Heart left ventricle (tissue), 13 donors: ENCODE measurements around the gene RMND5B.

Experiments
- CTCF ChIP-seq, 12 donors: fragments of 200-600 bp; sonication (generic) in 4 of 12; IDR thresholded peaks; one replicate each; pipeline versions ENCODE4 v1.5.0 to v1.8.0; 2018 to 2022; ENCODE audit warnings: antibody characterized with exemption in 12 of 12, mild to moderate bottlenecking in 5 of 12
- POLR2A ChIP-seq, 2 donors: fragments of 450-650 bp; IDR thresholded peaks; one replicate each; pipeline ENCODE4 v1.6.1; 2017; ENCODE audit warnings: antibody characterized with exemption in 2 of 2, mild to moderate bottlenecking in 2 of 2, moderate library complexity in 2 of 2
- donor health status: ischemic (EF 13 %, LVEDD 7.1; RV severe dilation, severe dysfunction).
- donor health status: DM: no; HTN: yes; CAD: no.
- donor health status: DM: no; HTN: no; CAD: no.
- donor health status: ischemic (EF 25% LVEDD 6.9; RV normal size, moderate dysfunction).
- donor health status: ischemic (EF 25% LVEDD 5.7; RV mildly dilated, moderate dysfunction).
- donor health status: ischemic (EF 35%, LVEDD 5.7; RV mildly dilated, moderate dysfunction).
- donor health status: nonischemic (EF 11% LVEDD 7.7; RV severe dilation, severe dysfunction).
- donor health status: DM: yes; HTN: yes; CAD: no.
- donor health status: PGD.
- donor health status: ischemic (EF 29% LVEDD 5.4; RV normal size, mild dysfunction).
- donor health status: nonischemic (EF 23%, LVEDD 6.1; RV moderate dilation, normal function).

GRCh38 chr5:178117923-178118701 is 12.7 kb upstream of the RMND5B start:
- no peak for TF ChIP-seq POLR2A (IDR thresholded peaks at IDR 0.05)
- TF ChIP-seq CTCF (IDR thresholded peaks at IDR 0.05): no peak
